HL-60/S4 treated with retinoic acid at 250 ng/mL for 4 days and 3 days (cell line): ENCODE measurements around the gene TSSK6.

Experiments
- in situ Hi-C: fragments of 300-500 bp; cut with MboI; formaldehyde crosslinking; loops from 2 replicates; pipeline ENCODE4 v1.7.0; 2022; ENCODE audit warnings: low sequenced_read_pairs

The TSSK6 gene

GRCh38 chr19:19545707-19546106 is 30.4 kb upstream of the TSSK6 start:
- in situ Hi-C loops, result loop anchor here (10.0 to 25.0 kb wide), 2 partner anchors 99 to 742 kb away; partner anchors contain the start of gene GMIP

- in situ Hi-C loops, result loop anchor here (10.0 to 25.0 kb wide), 2 partner anchors 100 to 742 kb away; partner anchors contain the start of gene GMIP
Observed at GRCh38 chr19:19544954-19545591, 29.7 kb upstream of the TSSK6 start.

- in situ Hi-C loops, result loop anchor here (10.0 to 25.0 kb wide), 2 partner anchors 100 to 743 kb away; partner anchors contain the start of gene GMIP
Observed at GRCh38 chr19:19544257-19544953, 29.1 kb upstream of the TSSK6 start.

- in situ Hi-C loops, result loop anchor here (10.0 to 25.0 kb wide), 2 partner anchors 101 to 744 kb away; partner anchors contain the start of gene GMIP
Observed at GRCh38 chr19:19543640-19544039, 28.3 kb upstream of the TSSK6 start.

GRCh38 chr19:19543101-19543500 is 27.8 kb upstream of the TSSK6 start:
- in situ Hi-C loops, result loop anchor here (10.0 to 25.0 kb wide), 2 partner anchors 102 to 744 kb away; partner anchors contain the start of gene GMIP

- in situ Hi-C loops, result loop anchor here (10.0 to 25.0 kb wide), 2 partner anchors 102 to 745 kb away; partner anchors contain the start of gene GMIP
Observed at GRCh38 chr19:19542507-19542906, 27.2 kb upstream of the TSSK6 start.

- in situ Hi-C loops, result loop anchor here (10.0 to 25.0 kb wide), 2 partner anchors 103 to 746 kb away; partner anchors contain the start of gene GMIP
Observed at GRCh38 chr19:19541616-19542015, 26.3 kb upstream of the TSSK6 start.

GRCh38 chr19:19540715-19541515 is 25.6 kb upstream of the TSSK6 start:
- in situ Hi-C loops, result loop anchor here (10.0 to 25.0 kb wide), 2 partner anchors 104 to 746 kb away; partner anchors contain the start of gene GMIP

GRCh38 chr19:19540064-19540714 is 24.8 kb upstream of the TSSK6 start:
- in situ Hi-C loops, result loop anchor here (10.0 to 25.0 kb wide), 2 partner anchors 105 to 747 kb away; partner anchors contain the start of gene GMIP

GRCh38 chr19:19539698-19540063 is 24.3 kb upstream of the TSSK6 start:
- in situ Hi-C loops, result loop anchor here (10.0 to 25.0 kb wide), 2 partner anchors 105 to 748 kb away; partner anchors contain the start of gene GMIP

GRCh38 chr19:19538785-19539166 is 23.4 kb upstream of the TSSK6 start:
- in situ Hi-C loops, result loop anchor here (25.0 kb wide), 1 partner anchor 749 kb away; no protein-coding TSS in a partner anchor

GRCh38 chr19:19538061-19538784 is 22.9 kb upstream of the TSSK6 start, which contains the start of gene CILP2:
TSS of gene CILP2 (plus strand) at chr19:19538265. CDS start at chr19:19538350, 85 bp downstream.
- in situ Hi-C loops, result loop anchor here (25.0 kb wide), 1 partner anchor 749 kb away; no protein-coding TSS in a partner anchor

- in situ Hi-C loops, result loop anchor here (25.0 kb wide), 1 partner anchor 750 kb away; no protein-coding TSS in a partner anchor
Observed at GRCh38 chr19:19537075-19538048, 22.0 kb upstream of the TSSK6 start.

GRCh38 chr19:19535311-19536191 is 20.2 kb upstream of the TSSK6 start:
- in situ Hi-C loops, result loop anchor here (25.0 kb wide), 1 partner anchor 752 kb away; no protein-coding TSS in a partner anchor

- in situ Hi-C loops, result loop anchor here (25.0 kb wide), 1 partner anchor 753 kb away; no protein-coding TSS in a partner anchor
Observed at GRCh38 chr19:19534556-19535265, 19.4 kb upstream of the TSSK6 start.

GRCh38 chr19:19533841-19534240 is 18.5 kb upstream of the TSSK6 start:
- in situ Hi-C loops, result loop anchor here (25.0 kb wide), 1 partner anchor 753 kb away; no protein-coding TSS in a partner anchor
